SKM-1 (cell line): Measurements from ENCODE around the gene OR13J1.
"Not testable (repeated sequence)": the region's sequence is repeated elsewhere in the genome, so short reads cannot be mapped to it uniquely, and the experiment has no call there.

Source experiments
- DNase-seq: peaks from one replicate; lab custom pipeline; 2025; ENCODE audit not compliant: unreplicated experiment; lab: John Stamatoyannopoulos, UW

The OR13J1 gene

GRCh38 chr9:35905051-35905781 lies 35.0 kb upstream of the OR13J1 start:
- DNase-seq: no peak

- DNase-seq: no peak
Observed at GRCh38 chr9:35904338-35904737, 34.1 kb upstream of the OR13J1 start.

GRCh38 chr9:35903049-35903448 lies 32.8 kb upstream of the OR13J1 start:
- peak; percentile 23 for DNase-seq

- no peak for DNase-seq
Observed at GRCh38 chr9:35899021-35899420, 28.8 kb upstream of the OR13J1 start.

GRCh38 chr9:35898337-35898736 lies 28.1 kb upstream of the OR13J1 start:
- no peak for DNase-seq

GRCh38 chr9:35897376-35898099 lies 27.3 kb upstream of the OR13J1 start:
- DNase-seq: not testable (repeated sequence)

GRCh38 chr9:35896570-35896969 lies 26.4 kb upstream of the OR13J1 start:
- no peak for DNase-seq

- no peak for DNase-seq
Observed at GRCh38 chr9:35892051-35892450, 21.9 kb upstream of the OR13J1 start.

GRCh38 chr9:35891646-35892045 lies 21.4 kb upstream of the OR13J1 start:
- peak; percentile 62 for DNase-seq

- DNase-seq: not testable (repeated sequence)
Observed at GRCh38 chr9:35884908-35885307, 14.7 kb upstream of the OR13J1 start.

GRCh38 chr9:35882996-35883395 lies 12.8 kb upstream of the OR13J1 start:
- DNase-seq: no peak

- DNase-seq: peak; percentile 29
Observed at GRCh38 chr9:35882263-35882848, 12.2 kb upstream of the OR13J1 start.

- DNase-seq: no peak
Observed at GRCh38 chr9:35872505-35872904, 2.3 kb upstream of the OR13J1 start.

GRCh38 chr9:35871545-35871944 lies 1.3 kb upstream of the OR13J1 start:
- DNase-seq: no peak

- no peak for DNase-seq
Observed at GRCh38 chr9:35869621-35870216, 482 bp downstream of the OR13J1 start.

GRCh38 chr9:35868933-35869332 lies 1.3 kb downstream of the OR13J1 start:
- DNase-seq: no peak

GRCh38 chr9:35867538-35867937 lies 2.7 kb downstream of the OR13J1 start:
- DNase-seq: no peak

GRCh38 chr9:35864695-35865255 lies 5.4 kb downstream of the OR13J1 start:
- DNase-seq: no peak

GRCh38 chr9:35863583-35863982 lies 6.6 kb downstream of the OR13J1 start:
- no peak for DNase-seq

- no peak for DNase-seq
Observed at GRCh38 chr9:35862328-35862727, 7.9 kb downstream of the OR13J1 start.

GRCh38 chr9:35861161-35861897 lies 8.9 kb downstream of the OR13J1 start:
- DNase-seq: no peak
